WTC11 (cell line): ENCODE measurements around the gene PTPRK. TPM values are rescaled to one million over a fixed set of nuclear protein-coding genes. Genes with fewer than 3 reads are reported as not detected.

ENCODE experiments used
- ATAC-seq: fragments of 200-7000 bp; cut with Tn5 transposase; 2 replicates; pipeline ENCODE4 v1.10.0; 2021; ENCODE audit warnings: mild to moderate bottlenecking, moderate library complexity
- CTCF ChIA-PET: fragments of 300-600 bp; sonication (Branson Sonifier 250); formaldehyde crosslinking; loops from one replicate; lab custom pipeline; 2021; ENCODE audit warnings: antibody characterized with exemption; lab: Charles Lee
- POLR2A ChIA-PET: fragments of 350-600 bp; sonication (Branson Sonifier 250); formaldehyde crosslinking; loops from one replicate; lab custom pipeline; 2021; ENCODE audit warnings: antibody characterized with exemption; lab: Charles Lee
- DNase-seq: peaks from one replicate; pipeline ENCODE4 v3.0.0; 2021; ENCODE audit warnings: low spot score
- H3K27ac Mint-ChIP-seq: 2 replicates; pipeline ENCODE4 v1.8.0; 2021; ENCODE audit warnings: mixed read lengths
- H3K27me3 Mint-ChIP-seq: 2 replicates; pipeline ENCODE4 v1.8.0; 2021; ENCODE audit warnings: low read depth, mild to moderate bottlenecking, moderate library complexity, mixed read lengths
- H3K36me3 Mint-ChIP-seq: 2 replicates; pipeline ENCODE4 v1.8.0; 2021; ENCODE audit warnings: mixed read lengths
- H3K4me1 Mint-ChIP-seq: 2 replicates; pipeline ENCODE4 v1.8.0; 2022; ENCODE audit warnings: mixed read lengths
- H3K4me3 Mint-ChIP-seq: 2 replicates; pipeline ENCODE4 v1.8.0; 2021; ENCODE audit warnings: mild to moderate bottlenecking, moderate library complexity, mixed read lengths
- H3K9me3 Mint-ChIP-seq: 2 replicates; pipeline ENCODE4 v1.8.0; 2021; ENCODE audit warnings: mixed read lengths
- CREM ChIP-seq: sonication (generic); formaldehyde crosslinking; IDR thresholded peaks from 2 replicates; pipeline ENCODE4 v1.8.1; 2022; ENCODE audit warnings: mild to moderate bottlenecking, missing genetic modification reagents, moderate library complexity
- ESRRA ChIP-seq: sonication (generic); formaldehyde crosslinking; IDR thresholded peaks from 2 replicates; pipeline ENCODE4 v1.8.1; 2022; ENCODE audit warnings: mild to moderate bottlenecking, missing genetic modification reagents, borderline replicate concordance
- FOXJ3 ChIP-seq: sonication (generic); formaldehyde crosslinking; IDR thresholded peaks from 2 replicates; pipeline ENCODE4 v1.9.0; 2021; ENCODE audit warnings: missing genetic modification reagents, mild to moderate bottlenecking, borderline replicate concordance
- GABPB1 ChIP-seq: sonication (generic); formaldehyde crosslinking; IDR thresholded peaks from 2 replicates; pipeline ENCODE4 v1.8.1; 2023; ENCODE audit warnings: mild to moderate bottlenecking, missing genetic modification reagents
- GRHL2 ChIP-seq: fragments of 250-450 bp; sonication (Bioruptor Pico); IDR thresholded peaks from 2 replicates; pipeline ENCODE4 v1.8.0; 2022; ENCODE audit warnings: mild to moderate bottlenecking, moderate library complexity; ENCODE audit not compliant: insufficient replicate concordance, severe bottlenecking
- JAZF1 ChIP-seq: fragments of 250-450 bp; sonication (Bioruptor Pico); IDR thresholded peaks from 2 replicates; pipeline ENCODE4 v1.9.0; 2021; ENCODE audit warnings: moderate library complexity, mild to moderate bottlenecking, inconsistent platforms
- NR1H2 ChIP-seq: sonication (generic); formaldehyde crosslinking; IDR thresholded peaks from 2 replicates; pipeline ENCODE4 v1.9.0; 2021; ENCODE audit warnings: mild to moderate bottlenecking, moderate library complexity, missing genetic modification reagents
- NR3C1 ChIP-seq: sonication (generic); formaldehyde crosslinking; conservative IDR thresholded peaks from 2 replicates; pipeline ENCODE4 v1.8.1; 2023; ENCODE audit warnings: low read depth, mild to moderate bottlenecking, missing genetic modification reagents
- OVOL2 ChIP-seq: fragments of 250-450 bp; sonication (Bioruptor Pico); IDR thresholded peaks from 2 replicates; pipeline ENCODE4 v1.9.0; 2021; ENCODE audit warnings: mild to moderate bottlenecking, borderline replicate concordance
- PRRX2 ChIP-seq: fragments of 250-450 bp; sonication (Bioruptor Pico); IDR thresholded peaks from 2 replicates; pipeline ENCODE4 v1.8.0; 2021; ENCODE audit warnings: mild to moderate bottlenecking
- RORB ChIP-seq: fragments of 250-450 bp; sonication (Bioruptor Pico); IDR thresholded peaks from 2 replicates; pipeline ENCODE4 v1.9.0; 2021; ENCODE audit warnings: mild to moderate bottlenecking
- ZNF121 ChIP-seq: sonication (generic); formaldehyde crosslinking; IDR thresholded peaks from 2 replicates; pipeline ENCODE4 v1.8.0; 2023; ENCODE audit warnings: missing genetic modification reagents
- total RNA-seq: library from RNA; stranded (reverse); gene quantifications from 3 replicates; pipeline ENCODE4 v1.2.3, GENCODE V29; 2021
- TF ChIP-seq, protein P1 (sequence below): sonication (generic); formaldehyde crosslinking; IDR thresholded peaks from 2 replicates; pipeline ENCODE4 v1.8.1; 2023; ENCODE audit warnings: mild to moderate bottlenecking, missing genetic modification reagents, moderate library complexity
- TF ChIP-seq, protein P2 (sequence below): sonication (generic); formaldehyde crosslinking; IDR thresholded peaks from 2 replicates; pipeline ENCODE4 v1.8.1; 2023; ENCODE audit warnings: mild to moderate bottlenecking, missing genetic modification reagents
- TF ChIP-seq, protein P3 (sequence below): sonication (generic); formaldehyde crosslinking; IDR thresholded peaks from 2 replicates; pipeline ENCODE4 v1.8.0; 2022; ENCODE audit warnings: mild to moderate bottlenecking, missing genetic modification reagents
- TF ChIP-seq, protein P4 (sequence below): sonication (generic); formaldehyde crosslinking; IDR thresholded peaks from 2 replicates; pipeline ENCODE4 v1.8.1; 2022; ENCODE audit warnings: mild to moderate bottlenecking, missing genetic modification reagents, moderate library complexity, borderline replicate concordance
- TF ChIP-seq, protein P5 (sequence below): sonication (generic); formaldehyde crosslinking; IDR thresholded peaks from 2 replicates; pipeline ENCODE4 v1.8.1; 2023; ENCODE audit warnings: mild to moderate bottlenecking, moderate library complexity, missing genetic modification reagents
- TF ChIP-seq, protein P6 (sequence below): fragments of 250-450 bp; sonication (Bioruptor Pico); IDR thresholded peaks from 2 replicates; pipeline ENCODE4 v1.9.0; 2021; ENCODE audit warnings: mild to moderate bottlenecking, borderline replicate concordance
- TF ChIP-seq, protein P7 (sequence below): sonication (generic); formaldehyde crosslinking; IDR thresholded peaks from 2 replicates; pipeline ENCODE4 v1.8.1; 2023; ENCODE audit warnings: mild to moderate bottlenecking, missing genetic modification reagents
- TF ChIP-seq, protein P8 (sequence below): sonication (generic); formaldehyde crosslinking; IDR thresholded peaks from 2 replicates; pipeline ENCODE4 v1.8.0; 2023; ENCODE audit warnings: missing genetic modification reagents

PTPRK gene
- total RNA-seq, 1 experiment from 2014 or later, result 44.8 TPM

DNA sequence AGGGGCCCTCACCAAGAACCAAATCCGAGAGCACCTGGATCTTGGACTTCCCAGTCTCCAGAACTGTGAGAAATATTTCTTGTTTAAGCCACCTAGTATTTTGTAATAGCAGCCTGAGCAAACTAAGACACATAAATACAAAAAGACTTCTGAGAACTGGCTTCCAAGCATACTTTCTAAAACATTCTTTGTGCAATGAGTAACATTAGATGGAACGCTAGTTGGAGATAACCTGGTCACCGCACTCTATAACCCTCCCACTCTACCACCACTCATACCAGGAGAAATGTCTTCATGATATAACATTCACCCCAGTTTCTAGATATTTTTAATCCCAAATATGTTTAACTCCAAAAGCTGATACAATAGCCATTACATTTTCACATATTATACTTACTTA, 450.0 kb downstream of the PTPRK start:
- no peak for DNase-seq
- no peak overlapping the region for H3K27ac Mint-ChIP-seq
- no peak for ATAC-seq
- H3K27me3 Mint-ChIP-seq, result no peaks in the 10 kb centered on the region
- POLR2A ChIA-PET, result no interaction called here
- H3K4me3 Mint-ChIP-seq, result no peak overlapping the region
- peaks cover 24% of the 10 kb centered on the region for H3K4me1 Mint-ChIP-seq
- H3K9me3 Mint-ChIP-seq, result no peaks in the 10 kb centered on the region
- CTCF ChIA-PET, result no interaction called here
- TF ChIP-seq, protein P1, sequence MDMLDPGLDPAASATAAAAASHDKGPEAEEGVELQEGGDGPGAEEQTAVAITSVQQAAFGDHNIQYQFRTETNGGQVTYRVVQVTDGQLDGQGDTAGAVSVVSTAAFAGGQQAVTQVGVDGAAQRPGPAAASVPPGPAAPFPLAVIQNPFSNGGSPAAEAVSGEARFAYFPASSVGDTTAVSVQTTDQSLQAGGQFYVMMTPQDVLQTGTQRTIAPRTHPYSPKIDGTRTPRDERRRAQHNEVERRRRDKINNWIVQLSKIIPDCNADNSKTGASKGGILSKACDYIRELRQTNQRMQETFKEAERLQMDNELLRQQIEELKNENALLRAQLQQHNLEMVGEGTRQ (CRISPR knock-in tag), result no peak
- TF ChIP-seq FOXJ3 (CRISPR knock-in tag), result no peak
- TF ChIP-seq, protein P2, sequence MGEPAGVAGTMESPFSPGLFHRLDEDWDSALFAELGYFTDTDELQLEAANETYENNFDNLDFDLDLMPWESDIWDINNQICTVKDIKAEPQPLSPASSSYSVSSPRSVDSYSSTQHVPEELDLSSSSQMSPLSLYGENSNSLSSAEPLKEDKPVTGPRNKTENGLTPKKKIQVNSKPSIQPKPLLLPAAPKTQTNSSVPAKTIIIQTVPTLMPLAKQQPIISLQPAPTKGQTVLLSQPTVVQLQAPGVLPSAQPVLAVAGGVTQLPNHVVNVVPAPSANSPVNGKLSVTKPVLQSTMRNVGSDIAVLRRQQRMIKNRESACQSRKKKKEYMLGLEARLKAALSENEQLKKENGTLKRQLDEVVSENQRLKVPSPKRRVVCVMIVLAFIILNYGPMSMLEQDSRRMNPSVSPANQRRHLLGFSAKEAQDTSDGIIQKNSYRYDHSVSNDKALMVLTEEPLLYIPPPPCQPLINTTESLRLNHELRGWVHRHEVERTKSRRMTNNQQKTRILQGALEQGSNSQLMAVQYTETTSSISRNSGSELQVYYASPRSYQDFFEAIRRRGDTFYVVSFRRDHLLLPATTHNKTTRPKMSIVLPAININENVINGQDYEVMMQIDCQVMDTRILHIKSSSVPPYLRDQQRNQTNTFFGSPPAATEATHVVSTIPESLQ (CRISPR knock-in tag), result no peak
- no peak for TF ChIP-seq GABPB1 (CRISPR knock-in tag)
- TF ChIP-seq, protein P3, sequence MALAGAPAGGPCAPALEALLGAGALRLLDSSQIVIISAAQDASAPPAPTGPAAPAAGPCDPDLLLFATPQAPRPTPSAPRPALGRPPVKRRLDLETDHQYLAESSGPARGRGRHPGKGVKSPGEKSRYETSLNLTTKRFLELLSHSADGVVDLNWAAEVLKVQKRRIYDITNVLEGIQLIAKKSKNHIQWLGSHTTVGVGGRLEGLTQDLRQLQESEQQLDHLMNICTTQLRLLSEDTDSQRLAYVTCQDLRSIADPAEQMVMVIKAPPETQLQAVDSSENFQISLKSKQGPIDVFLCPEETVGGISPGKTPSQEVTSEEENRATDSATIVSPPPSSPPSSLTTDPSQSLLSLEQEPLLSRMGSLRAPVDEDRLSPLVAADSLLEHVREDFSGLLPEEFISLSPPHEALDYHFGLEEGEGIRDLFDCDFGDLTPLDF (CRISPR knock-in tag), result no peak
- TF ChIP-seq, protein P4, sequence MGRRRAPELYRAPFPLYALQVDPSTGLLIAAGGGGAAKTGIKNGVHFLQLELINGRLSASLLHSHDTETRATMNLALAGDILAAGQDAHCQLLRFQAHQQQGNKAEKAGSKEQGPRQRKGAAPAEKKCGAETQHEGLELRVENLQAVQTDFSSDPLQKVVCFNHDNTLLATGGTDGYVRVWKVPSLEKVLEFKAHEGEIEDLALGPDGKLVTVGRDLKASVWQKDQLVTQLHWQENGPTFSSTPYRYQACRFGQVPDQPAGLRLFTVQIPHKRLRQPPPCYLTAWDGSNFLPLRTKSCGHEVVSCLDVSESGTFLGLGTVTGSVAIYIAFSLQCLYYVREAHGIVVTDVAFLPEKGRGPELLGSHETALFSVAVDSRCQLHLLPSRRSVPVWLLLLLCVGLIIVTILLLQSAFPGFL, result no peak
- TF ChIP-seq, protein P5, sequence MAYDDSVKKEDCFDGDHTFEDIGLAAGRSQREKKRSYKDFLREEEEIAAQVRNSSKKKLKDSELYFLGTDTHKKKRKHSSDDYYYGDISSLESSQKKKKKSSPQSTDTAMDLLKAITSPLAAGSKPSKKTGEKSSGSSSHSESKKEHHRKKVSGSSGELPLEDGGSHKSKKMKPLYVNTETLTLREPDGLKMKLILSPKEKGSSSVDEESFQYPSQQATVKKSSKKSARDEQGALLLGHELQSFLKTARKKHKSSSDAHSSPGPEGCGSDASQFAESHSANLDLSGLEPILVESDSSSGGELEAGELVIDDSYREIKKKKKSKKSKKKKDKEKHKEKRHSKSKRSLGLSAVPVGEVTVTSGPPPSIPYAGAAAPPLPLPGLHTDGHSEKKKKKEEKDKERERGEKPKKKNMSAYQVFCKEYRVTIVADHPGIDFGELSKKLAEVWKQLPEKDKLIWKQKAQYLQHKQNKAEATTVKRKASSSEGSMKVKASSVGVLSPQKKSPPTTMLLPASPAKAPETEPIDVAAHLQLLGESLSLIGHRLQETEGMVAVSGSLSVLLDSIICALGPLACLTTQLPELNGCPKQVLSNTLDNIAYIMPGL (CRISPR knock-in tag), result no peak
- TF ChIP-seq, protein P6, sequence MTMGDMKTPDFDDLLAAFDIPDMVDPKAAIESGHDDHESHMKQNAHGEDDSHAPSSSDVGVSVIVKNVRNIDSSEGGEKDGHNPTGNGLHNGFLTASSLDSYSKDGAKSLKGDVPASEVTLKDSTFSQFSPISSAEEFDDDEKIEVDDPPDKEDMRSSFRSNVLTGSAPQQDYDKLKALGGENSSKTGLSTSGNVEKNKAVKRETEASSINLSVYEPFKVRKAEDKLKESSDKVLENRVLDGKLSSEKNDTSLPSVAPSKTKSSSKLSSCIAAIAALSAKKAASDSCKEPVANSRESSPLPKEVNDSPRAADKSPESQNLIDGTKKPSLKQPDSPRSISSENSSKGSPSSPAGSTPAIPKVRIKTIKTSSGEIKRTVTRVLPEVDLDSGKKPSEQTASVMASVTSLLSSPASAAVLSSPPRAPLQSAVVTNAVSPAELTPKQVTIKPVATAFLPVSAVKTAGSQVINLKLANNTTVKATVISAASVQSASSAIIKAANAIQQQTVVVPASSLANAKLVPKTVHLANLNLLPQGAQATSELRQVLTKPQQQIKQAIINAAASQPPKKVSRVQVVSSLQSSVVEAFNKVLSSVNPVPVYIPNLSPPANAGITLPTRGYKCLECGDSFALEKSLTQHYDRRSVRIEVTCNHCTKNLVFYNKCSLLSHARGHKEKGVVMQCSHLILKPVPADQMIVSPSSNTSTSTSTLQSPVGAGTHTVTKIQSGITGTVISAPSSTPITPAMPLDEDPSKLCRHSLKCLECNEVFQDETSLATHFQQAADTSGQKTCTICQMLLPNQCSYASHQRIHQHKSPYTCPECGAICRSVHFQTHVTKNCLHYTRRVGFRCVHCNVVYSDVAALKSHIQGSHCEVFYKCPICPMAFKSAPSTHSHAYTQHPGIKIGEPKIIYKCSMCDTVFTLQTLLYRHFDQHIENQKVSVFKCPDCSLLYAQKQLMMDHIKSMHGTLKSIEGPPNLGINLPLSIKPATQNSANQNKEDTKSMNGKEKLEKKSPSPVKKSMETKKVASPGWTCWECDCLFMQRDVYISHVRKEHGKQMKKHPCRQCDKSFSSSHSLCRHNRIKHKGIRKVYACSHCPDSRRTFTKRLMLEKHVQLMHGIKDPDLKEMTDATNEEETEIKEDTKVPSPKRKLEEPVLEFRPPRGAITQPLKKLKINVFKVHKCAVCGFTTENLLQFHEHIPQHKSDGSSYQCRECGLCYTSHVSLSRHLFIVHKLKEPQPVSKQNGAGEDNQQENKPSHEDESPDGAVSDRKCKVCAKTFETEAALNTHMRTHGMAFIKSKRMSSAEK (CRISPR knock-in tag), result no peak
- TF ChIP-seq JAZF1 (CRISPR knock-in tag), result no peak
- no peak for TF ChIP-seq NR1H2 (CRISPR knock-in tag)
- no peak for TF ChIP-seq CREM
- TF ChIP-seq RORB (CRISPR knock-in tag), result no peak
- TF ChIP-seq GRHL2 (CRISPR knock-in tag), result no peak
- no peak for TF ChIP-seq NR3C1 (CRISPR knock-in tag)
- H3K36me3 Mint-ChIP-seq, result no peaks in the 10 kb centered on the region

DNA sequence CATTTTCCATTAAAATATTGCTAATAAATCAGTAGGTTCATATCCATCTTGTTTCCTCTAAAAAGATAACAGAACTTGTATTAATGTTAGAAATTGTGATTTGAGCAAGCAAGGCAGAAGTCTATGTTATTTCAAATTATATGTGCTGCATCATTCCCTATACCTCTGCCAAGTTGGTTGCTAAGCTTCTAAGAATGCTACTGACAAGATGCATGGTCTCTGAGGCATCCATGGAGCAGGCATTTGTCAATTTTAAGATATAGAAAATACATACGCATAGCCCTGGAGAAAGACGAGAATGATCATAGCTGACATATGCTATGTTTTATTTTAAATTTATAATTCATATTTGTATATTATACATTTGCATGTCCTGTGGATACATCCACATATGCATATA, 451.2 kb downstream of the PTPRK start:
- no peaks in the 10 kb centered on the region for H3K27me3 Mint-ChIP-seq
- ATAC-seq (no peak), DNase-seq (no peak)
- no peak overlapping the region for H3K4me3 Mint-ChIP-seq
- H3K27ac Mint-ChIP-seq, result no peak overlapping the region
- no peaks in the 10 kb centered on the region for H3K36me3 Mint-ChIP-seq
- POLR2A ChIA-PET, result no interaction called here
- H3K4me1 Mint-ChIP-seq, result peaks cover 26% of the 10 kb centered on the region
- no peak for TF ChIP-seq ESRRA (CRISPR knock-in tag)
- TF ChIP-seq PRRX2 (CRISPR knock-in tag), result no peak
- no peak for TF ChIP-seq ZNF121
- TF ChIP-seq, protein P7, sequence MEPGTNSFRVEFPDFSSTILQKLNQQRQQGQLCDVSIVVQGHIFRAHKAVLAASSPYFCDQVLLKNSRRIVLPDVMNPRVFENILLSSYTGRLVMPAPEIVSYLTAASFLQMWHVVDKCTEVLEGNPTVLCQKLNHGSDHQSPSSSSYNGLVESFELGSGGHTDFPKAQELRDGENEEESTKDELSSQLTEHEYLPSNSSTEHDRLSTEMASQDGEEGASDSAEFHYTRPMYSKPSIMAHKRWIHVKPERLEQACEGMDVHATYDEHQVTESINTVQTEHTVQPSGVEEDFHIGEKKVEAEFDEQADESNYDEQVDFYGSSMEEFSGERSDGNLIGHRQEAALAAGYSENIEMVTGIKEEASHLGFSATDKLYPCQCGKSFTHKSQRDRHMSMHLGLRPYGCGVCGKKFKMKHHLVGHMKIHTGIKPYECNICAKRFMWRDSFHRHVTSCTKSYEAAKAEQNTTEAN (CRISPR knock-in tag), result no peak
- no peak for TF ChIP-seq OVOL2 (CRISPR knock-in tag)
- TF ChIP-seq, protein P8, sequence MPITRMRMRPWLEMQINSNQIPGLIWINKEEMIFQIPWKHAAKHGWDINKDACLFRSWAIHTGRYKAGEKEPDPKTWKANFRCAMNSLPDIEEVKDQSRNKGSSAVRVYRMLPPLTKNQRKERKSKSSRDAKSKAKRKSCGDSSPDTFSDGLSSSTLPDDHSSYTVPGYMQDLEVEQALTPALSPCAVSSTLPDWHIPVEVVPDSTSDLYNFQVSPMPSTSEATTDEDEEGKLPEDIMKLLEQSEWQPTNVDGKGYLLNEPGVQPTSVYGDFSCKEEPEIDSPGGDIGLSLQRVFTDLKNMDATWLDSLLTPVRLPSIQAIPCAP, result no peak
- H3K9me3 Mint-ChIP-seq, result no peaks in the 10 kb centered on the region
- CTCF ChIA-PET, result no interaction called here
